Calu3 (cell line): ENCODE measurements around the gene CHRNA3. TPM values are rescaled to one million over a fixed set of nuclear protein-coding genes. Genes with fewer than 3 reads are reported as not detected.

Experiments used
- BruUV-seq: library from RNA; stranded (reverse); fragments of 400-500 nt; replicated peaks from 2 replicates; lab custom pipeline; 2021; lab: Mats Ljungman, UMichigan
- CTCF ChIA-PET: fragments of 300-600 bp; sonication (Branson Sonifier 250); formaldehyde crosslinking; loops from one replicate; lab custom pipeline; 2022; ENCODE audit warnings: antibody characterized with exemption; lab: Charles Lee
- DNase-seq: peaks from one replicate; pipeline ENCODE4 v3.0.0; 2022
- H3K27ac Mint-ChIP-seq: one replicate; pipeline ENCODE4 v1.8.0; 2022; ENCODE audit warnings: mixed read lengths; ENCODE audit not compliant: unreplicated experiment
- H3K27me3 Mint-ChIP-seq: one replicate; pipeline ENCODE4 v1.8.0; 2022; ENCODE audit warnings: mixed read lengths; ENCODE audit not compliant: unreplicated experiment
- H3K36me3 Mint-ChIP-seq: one replicate; pipeline ENCODE4 v1.8.0; 2022; ENCODE audit warnings: mild to moderate bottlenecking, moderate library complexity, mixed read lengths; ENCODE audit not compliant: insufficient read depth, unreplicated experiment
- H3K4me1 Mint-ChIP-seq: one replicate; pipeline ENCODE4 v1.8.0; 2022; ENCODE audit warnings: mild to moderate bottlenecking, low read depth, mixed read lengths; ENCODE audit not compliant: unreplicated experiment
- H3K4me3 Mint-ChIP-seq: one replicate; pipeline ENCODE4 v1.8.0; 2022; ENCODE audit warnings: mild to moderate bottlenecking, low read depth, moderate library complexity, mixed read lengths; ENCODE audit not compliant: unreplicated experiment
- H3K9me3 Mint-ChIP-seq: one replicate; pipeline ENCODE4 v1.8.0; 2022; ENCODE audit warnings: low read depth, mixed read lengths; ENCODE audit not compliant: unreplicated experiment
- intact Hi-C: fragments of 100-400 bp; cut with micrococcal nuclease; formaldehyde crosslinking; loops from one replicate; pipeline ENCODE4 v1.10.0; 2022; ENCODE audit not compliant: unreplicated experiment
- total RNA-seq: library from RNA; stranded (reverse); gene quantifications from 2 replicates; pipeline ENCODE4 v1.2.3, GENCODE V29; 2022
- TF ChIP-seq, protein P1 (sequence below): fragments of 200-600 bp; IDR thresholded peaks from one replicate; pipeline ENCODE4 v1.8.0; 2022; ENCODE audit warnings: antibody characterized with exemption; ENCODE audit not compliant: unreplicated experiment

Gene CHRNA3
- total RNA-seq, 1 experiment from 2014 or later = not detected

DNA sequence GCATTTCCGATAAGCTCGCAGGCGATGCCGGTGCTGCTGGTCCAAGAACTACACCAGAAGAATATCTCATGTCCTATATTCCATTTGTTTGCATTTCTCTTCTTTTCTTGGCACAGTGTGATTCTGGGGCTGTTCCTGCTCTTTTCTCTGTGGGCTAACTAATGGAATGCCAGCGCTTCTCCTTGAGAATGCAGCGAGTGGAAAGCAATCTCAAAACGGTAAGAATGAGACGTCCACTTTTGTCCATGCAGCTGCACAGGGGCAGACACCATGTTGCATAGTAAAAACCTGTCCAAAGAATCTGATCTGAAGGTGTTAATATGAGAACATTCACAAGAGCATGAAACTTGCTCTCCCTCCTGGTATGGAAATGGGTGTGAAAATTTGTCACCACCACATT is 6.6 kb upstream of the CHRNA3 start:
- intact Hi-C loops = no loop called here
- BruUV-seq = no TSS peak
- no peak for DNase-seq
- Mint-ChIP-seq H3K9me3 (no peaks in the 10 kb centered on the region), H3K27ac (no peak overlapping the region), H3K4me3 (no peak overlapping the region), H3K36me3 (no peaks in the 10 kb centered on the region), H3K4me1 (no peaks in the 10 kb centered on the region), H3K27me3 (peaks cover 84% of the 10 kb centered on the region)
- CTCF ChIA-PET = no interaction called here
- TF ChIP-seq, protein P1, sequence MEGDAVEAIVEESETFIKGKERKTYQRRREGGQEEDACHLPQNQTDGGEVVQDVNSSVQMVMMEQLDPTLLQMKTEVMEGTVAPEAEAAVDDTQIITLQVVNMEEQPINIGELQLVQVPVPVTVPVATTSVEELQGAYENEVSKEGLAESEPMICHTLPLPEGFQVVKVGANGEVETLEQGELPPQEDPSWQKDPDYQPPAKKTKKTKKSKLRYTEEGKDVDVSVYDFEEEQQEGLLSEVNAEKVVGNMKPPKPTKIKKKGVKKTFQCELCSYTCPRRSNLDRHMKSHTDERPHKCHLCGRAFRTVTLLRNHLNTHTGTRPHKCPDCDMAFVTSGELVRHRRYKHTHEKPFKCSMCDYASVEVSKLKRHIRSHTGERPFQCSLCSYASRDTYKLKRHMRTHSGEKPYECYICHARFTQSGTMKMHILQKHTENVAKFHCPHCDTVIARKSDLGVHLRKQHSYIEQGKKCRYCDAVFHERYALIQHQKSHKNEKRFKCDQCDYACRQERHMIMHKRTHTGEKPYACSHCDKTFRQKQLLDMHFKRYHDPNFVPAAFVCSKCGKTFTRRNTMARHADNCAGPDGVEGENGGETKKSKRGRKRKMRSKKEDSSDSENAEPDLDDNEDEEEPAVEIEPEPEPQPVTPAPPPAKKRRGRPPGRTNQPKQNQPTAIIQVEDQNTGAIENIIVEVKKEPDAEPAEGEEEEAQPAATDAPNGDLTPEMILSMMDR = no peak

DNA sequence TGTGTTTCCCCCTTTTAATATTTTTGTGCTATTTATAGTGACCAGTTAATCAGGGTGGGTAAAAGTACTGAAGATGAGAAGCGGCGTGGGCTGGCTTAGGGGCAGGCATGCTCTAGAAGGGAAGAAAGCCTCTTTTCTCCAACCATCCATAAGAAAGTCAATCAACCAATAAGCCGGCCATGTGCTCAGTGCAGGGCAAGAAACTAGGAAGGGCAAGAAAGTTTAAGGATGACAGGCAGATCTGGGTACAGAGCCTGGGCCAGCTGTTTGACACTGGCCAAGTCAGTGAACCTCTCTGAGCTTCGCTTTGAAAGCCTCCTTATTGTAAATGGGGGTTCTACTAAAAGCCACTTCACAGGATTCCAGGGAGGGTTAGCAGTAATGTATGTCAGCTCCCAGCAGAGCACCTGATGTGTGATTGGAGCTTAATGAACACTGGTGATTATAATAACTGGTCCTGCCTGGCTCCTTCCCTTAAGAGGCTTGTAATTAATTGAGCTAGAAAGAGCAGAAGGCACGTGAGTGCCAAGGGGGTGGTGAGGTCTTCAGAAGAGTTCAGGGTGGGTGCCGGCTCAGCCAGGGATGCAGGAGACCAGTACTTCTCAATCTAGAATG is 5.7 kb upstream of the CHRNA3 start:
- no TSS peak for BruUV-seq
- no peaks in the 10 kb centered on the region for H3K9me3 Mint-ChIP-seq
- DNase-seq = no peak
- H3K4me1 Mint-ChIP-seq = no peaks in the 10 kb centered on the region
- TF ChIP-seq, protein P1 = no peak
- no peak overlapping the region for H3K4me3 Mint-ChIP-seq
- CTCF ChIA-PET = interaction anchor here (0.7 to 1.0 kb wide), 2 partner anchors 53 to 83 kb away, joined by 3 to 4 read pairs; no protein-coding TSS in a partner anchor
- no peak overlapping the region for H3K27ac Mint-ChIP-seq
- peaks cover 84% of the 10 kb centered on the region for H3K27me3 Mint-ChIP-seq
- no peaks in the 10 kb centered on the region for H3K36me3 Mint-ChIP-seq
- intact Hi-C loops = no loop called here

DNA sequence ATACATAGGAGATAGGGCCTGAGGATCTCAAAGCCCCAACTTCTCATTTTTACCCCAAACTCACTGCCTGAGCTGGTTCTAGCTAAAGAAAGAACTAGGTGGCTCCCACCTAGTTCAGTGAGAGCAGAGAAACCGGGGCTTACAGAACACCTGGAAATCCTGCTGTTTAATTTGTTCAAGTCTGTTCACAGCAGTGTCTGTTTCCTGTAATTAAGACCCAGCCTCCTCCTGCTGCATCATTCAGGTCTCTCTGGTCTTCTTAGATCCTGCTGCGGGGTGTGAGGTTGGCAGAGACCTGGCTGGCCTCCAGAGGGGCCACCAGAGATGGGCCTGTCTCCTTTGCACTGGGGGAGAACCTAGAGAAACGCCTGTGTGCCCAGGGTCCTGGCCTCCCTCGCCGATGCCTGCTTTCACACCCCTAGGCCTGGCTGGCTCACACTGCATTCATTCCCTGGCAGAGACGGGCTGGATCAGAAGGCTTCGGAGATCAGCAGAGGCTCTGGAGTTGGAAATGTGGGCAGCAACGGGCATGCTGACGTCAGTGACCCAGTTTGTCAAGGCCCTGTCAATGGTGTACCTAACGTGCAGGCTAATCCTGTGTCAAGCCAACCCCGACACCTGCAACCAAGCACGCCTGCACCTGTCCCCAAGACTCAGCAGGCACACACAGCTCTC is 4.9 kb upstream of the CHRNA3 start:
- Mint-ChIP-seq H3K4me3 (no peak overlapping the region), H3K27me3 (peaks cover 85% of the 10 kb centered on the region), H3K4me1 (no peaks in the 10 kb centered on the region), H3K9me3 (no peaks in the 10 kb centered on the region), H3K36me3 (no peaks in the 10 kb centered on the region), H3K27ac (no peak overlapping the region)
- TF ChIP-seq, protein P1 = no peak
- intact Hi-C loops = no loop called here
- CTCF ChIA-PET = interaction anchor here (1.0 kb wide), 1 partner anchor 84 kb away, joined by 3 read pairs; no protein-coding TSS in a partner anchor
- no TSS peak for BruUV-seq
- no peak for DNase-seq

DNA sequence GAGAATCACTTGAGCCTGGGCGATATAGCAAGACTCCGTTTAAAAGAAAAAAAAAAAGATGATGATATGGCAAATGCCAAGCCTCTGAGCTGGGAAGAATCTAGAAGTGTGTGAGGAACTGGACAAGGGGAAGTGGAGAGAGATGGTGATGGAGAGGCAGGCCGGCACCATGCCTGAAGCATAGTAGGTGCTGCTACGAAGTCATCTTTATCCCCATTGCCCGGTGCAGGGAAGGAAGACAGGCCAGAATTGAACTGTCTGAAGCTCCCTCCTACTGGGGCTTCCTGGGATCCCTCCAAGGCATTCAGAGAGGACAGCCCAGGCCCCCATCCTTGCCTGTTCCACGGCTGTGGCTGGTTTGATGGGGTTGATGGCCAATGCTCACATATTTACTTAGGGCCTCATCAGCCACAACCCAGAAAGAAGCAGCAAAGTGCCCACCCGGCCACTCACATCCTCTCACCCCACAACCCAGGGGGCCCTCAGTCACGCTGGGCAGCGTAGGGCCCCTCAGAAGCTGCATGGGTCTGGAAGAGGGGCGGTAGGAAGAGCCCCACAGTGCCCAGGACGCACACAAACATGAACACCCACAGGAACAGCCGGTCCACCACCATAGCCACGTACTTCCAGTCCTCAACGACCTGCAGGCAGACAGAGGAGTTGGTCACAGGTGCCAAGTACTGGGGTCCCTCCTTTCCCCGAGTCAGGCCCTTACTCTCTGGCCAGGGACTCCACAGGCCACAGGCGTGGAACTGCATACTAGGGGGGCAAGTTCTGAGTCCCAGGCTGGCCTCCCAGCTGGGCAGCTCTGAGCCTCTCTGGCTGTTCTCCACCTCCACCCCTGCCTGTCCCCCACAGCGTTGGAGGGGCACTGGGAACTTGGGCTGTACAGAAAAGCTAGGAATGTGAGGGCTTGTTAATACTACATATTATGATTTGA is 4.1 kb upstream of the CHRNA3 start:
- Mint-ChIP-seq H3K4me3 (no peak overlapping the region), H3K27me3 (peaks cover 87% of the 10 kb centered on the region), H3K9me3 (no peaks in the 10 kb centered on the region), H3K4me1 (no peaks in the 10 kb centered on the region), H3K36me3 (no peaks in the 10 kb centered on the region), H3K27ac (no peak overlapping the region)
- intact Hi-C loops = no loop called here
- no TSS peak for BruUV-seq
- CTCF ChIA-PET = no interaction called here
- TF ChIP-seq, protein P1 = no peak
- no peak for DNase-seq
